Lung microvascular endothelial cell (primary cell): ENCODE measurements around the gene WNT9B. TPM values are rescaled to one million over a fixed set of nuclear protein-coding genes. Genes with fewer than 3 reads are reported as not detected.

Experiments
- DNase-seq, 2 donors: peaks; one replicate each; pipeline versions ENCODE4 v3.0.0 to v3.0.0-alpha.2; 2010; ENCODE audit warnings: low read depth in 2 of 2
- total RNA-seq: library from RNA; depleted of rRNA; stranded (reverse); fragments of >200 nt; gene quantifications from 2 replicates; pipeline ENCODE4 v1.2.1, GENCODE V29; 2014

The WNT9B gene
- total RNA-seq, 1 donor from 2014 or later, result not detected

- no peak for DNase-seq
Observed at GRCh38 chr17:46853896-46854444, 2.6 kb downstream of the WNT9B start.

DNA sequence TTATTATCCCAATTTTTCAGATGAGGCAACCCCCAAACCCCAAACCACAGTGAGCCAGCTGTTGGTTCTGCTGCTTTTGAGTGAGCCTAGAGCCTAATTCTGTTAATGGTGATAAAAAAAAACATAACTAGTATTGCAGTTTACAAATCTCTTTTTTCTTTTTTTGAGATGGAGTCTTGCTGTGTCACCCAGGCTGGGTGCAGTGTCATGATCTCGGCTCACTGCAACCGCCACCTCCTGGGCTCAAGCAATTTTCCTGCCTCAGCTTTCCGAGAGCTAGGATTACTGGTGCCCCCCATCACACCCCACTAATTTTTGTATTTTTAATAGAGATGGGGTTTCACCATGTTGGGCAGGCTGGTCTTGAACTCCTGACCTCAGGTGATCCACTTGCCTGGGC, 3.1 kb downstream of the WNT9B start:
- no peak for DNase-seq

DNA sequence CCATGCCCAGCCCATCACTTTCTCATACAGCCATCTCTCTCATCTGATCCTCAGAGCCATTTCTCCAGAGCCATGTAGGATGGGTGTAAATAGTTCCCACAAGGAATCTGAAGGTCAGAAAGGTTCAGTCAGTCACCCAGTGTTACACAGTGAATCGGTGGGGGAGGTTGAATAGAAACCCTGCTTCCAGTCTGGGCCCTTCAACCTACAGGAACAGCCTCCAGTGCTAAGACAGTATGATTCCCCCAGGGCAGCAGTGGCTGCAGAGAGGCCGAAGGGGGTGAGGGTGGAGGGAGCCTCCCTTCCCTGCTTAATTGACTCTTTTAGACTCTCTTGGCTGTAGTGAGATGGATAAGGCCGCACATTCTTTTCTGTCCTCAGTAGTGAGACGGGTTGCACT, 3.6 kb downstream of the WNT9B start:
- no peak for DNase-seq

GRCh38 chr17:46857600-46857999, 6.2 kb downstream of the WNT9B start:
- DNase-seq, result no peak

GRCh38 chr17:46859996-46860395, 8.6 kb downstream of the WNT9B start:
- no peak for DNase-seq

GRCh38 chr17:46862949-46863348, 11.6 kb downstream of the WNT9B start:
- DNase-seq, result no peak

DNA sequence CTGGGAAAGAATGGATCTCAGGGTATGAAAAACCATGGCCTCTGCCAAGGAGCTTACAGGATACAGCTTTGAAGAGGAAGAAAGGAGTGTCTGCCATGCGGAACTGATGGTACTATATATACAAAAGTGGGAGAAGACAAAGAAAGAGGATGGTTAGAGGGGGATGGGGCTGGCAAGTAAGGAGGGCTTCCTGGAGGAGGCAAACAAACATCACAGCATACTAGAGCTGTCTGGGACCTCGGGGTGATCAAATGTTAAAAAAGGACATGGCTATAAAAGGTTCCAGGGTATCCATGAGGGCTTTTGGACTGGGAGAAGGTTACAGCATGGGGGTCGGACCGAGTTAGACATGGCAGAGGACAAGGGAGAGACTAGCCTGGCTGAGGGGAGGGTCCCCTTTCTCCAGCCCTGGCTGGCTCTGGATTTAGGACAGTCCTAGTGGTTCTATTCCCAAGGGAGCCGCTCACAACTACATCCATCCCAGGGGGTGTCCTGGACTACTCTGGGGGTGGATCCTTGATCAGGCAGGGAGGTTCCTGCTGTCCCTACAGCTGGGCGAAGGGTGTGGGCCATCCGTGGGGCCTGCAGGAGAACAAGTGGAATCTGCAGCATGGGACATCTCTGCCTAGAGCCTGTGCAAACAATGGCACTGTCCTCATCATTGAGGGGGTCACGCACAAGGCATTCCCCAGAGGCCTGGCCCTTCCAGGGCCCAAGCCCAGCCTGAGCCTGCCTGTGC, 12.2 kb downstream of the WNT9B start:
- no peak for DNase-seq

GRCh38 chr17:46865100-46865499, 13.7 kb downstream of the WNT9B start:
- DNase-seq, result no peak

DNA sequence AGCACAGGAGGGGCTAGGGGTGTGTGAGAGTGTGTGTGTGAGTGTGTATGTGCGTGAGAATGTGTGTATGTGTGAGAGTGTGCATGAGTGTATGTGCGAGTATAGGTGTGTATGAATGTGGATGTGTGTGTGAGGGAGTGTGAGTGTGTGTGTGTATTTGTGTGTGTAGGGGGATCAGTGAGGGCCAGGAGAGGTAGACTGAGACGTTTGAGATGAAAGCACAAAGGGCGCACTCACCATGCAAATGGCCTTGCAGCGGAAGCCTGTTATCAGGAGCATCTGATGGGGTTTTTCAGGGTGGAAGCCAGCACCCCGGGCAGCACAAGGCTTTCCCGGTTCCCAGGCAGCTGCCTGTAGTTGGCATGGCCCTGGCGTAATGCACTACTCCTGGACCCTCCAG, 14.9 kb downstream of the WNT9B start:
- DNase-seq, result no peak

- no peak for DNase-seq
Observed at GRCh38 chr17:46866747-46867146, 15.4 kb downstream of the WNT9B start.

DNA sequence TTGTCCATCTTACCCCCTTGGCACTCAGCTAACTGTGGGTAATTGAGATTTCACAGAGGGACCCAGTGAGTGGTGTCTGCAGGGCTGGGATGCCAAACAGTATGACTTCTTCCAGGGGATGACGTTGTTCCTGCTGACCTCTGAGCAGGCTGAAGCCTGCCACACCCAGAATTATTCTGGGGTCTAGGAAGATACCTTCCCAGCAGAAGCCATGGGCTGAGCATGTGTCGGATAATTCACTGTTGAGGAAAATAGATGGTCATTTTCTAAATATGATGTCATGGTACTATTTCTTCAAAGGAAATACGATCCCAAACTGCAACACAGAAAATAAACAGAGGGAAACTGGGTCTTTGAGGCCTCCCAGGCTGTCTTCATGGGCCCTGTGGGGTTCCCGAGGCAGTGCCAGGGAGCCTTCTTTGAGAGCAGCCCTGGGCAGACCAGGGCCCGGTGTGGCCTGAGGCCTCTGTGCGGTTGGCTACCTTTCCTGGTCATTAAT, 17.4 kb downstream of the WNT9B start:
- DNase-seq, result no peak

GRCh38 chr17:46869296-46869695, 17.9 kb downstream of the WNT9B start:
- DNase-seq, result no peak

DNA sequence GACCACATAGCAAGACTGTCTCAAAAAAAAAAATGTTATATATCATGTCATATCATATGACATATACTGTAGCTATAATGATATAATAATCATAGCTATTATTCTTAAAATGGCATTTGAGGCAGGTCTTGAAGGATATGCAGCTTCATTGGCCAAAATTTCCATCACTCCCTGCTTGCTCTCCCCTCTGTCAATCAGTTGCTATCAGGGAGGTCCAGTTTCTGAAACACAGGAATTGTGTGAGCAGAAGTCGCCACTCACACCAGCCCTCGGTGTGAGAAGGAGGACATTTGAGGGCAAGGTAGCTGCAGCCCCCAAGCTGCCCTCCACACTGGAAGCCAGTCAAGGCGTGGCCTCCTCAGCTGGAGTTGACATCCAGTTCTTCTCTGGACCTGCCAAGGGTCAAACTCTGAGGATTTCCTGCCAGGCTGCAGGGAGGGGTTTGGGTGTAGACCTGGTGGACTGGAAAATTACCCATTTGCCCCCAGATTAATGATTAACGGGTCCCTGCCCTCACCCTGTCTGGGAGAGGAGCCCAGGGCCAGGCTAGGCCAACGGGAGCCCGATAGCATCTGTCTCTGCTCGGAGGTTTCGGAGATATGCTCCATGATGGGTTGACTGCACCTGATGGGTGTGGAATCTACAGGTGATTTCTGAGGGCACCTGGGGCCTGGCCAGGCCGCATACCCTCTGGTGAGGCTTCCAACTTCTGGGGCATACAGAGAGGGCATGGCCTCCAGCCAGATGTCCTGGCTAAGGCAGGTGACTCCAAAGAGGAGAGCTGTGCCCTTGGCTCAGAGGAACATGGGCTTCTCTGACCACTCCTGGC, 18.8 kb downstream of the WNT9B start:
- no peak for DNase-seq

DNA sequence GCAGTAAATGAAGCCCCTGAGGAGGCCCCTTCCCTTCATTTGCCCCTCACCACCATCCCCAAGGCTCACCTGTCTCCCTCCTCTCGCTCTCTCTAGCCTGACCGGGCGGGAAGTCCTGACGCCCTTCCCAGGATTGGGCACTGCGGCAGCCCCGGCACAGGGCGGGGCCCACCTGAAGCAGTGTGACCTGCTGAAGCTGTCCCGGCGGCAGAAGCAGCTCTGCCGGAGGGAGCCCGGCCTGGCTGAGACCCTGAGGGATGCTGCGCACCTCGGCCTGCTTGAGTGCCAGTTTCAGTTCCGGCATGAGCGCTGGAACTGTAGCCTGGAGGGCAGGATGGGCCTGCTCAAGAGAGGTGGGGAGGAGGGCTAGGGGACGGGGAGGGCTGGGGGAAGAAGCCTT, 21.0 kb downstream of the WNT9B start:
- no peak for DNase-seq

DNA sequence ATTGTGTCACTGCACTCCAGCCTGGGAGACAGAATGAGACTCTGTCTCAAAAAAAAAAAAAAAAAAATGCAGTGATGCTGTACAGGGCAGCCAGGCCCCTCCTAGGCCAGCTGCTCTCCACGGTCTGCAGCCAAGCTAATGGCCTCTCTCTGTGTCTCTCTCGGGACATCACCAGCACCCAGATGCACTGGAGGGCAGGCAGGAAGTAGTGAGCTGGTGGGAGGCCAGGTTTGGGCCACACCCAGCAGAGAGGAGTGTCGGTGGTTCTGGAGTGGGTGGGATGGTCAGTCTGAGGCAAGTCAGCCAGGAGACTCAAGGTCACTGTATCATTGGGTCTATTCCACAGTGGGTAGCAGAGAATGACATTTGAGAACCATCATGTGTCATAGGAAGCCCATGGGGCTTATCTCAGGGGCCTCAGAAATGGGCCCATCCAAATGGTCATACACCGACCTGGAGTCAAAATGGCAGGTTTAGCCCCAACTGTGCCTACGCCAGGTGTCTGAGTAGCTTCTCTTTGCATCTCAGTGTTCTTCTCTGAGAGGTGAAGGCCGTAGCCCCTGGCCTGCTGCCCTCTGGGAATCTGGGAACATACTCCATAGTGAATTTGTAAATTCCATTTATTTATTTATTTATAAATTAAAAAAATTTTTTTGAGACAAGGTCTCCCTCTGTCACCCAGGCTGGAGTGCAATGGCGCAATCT, 22.7 kb downstream of the WNT9B start:
- no peak for DNase-seq

- no peak for DNase-seq
Observed at GRCh38 chr17:46874906-46875305, 23.5 kb downstream of the WNT9B start.

DNA sequence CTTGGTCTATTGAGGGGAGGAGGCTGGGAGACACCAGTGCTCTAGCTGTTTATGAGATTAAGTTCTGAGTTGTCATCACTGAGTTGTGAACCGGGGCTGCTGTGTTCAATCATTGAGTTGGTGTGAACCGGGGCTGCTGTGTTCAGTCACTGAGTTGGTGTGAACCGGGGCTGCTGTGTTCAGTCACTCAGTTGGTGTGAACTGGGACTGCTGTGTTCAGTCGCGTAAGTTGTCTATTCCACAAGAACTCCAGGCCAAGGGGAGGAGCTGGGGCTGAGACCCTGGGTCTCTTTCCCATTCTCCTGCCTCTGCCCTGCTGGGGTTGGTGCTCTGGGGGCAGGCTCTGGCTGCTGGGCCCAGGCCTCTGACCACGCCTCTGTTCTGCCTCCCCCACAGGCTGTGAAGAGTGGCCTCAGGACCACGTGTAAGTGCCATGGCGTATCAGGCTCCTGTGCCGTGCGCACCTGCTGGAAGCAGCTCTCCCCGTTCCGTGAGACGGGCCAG, 24.5 kb downstream of the WNT9B start:
- no peak for DNase-seq

GRCh38 chr17:46876353-46876887, 25.0 kb downstream of the WNT9B start:
- peak in 1 of 2 donors; percentile 7 for DNase-seq

- no peak for DNase-seq
Observed at GRCh38 chr17:46876926-46877325, 25.5 kb downstream of the WNT9B start.

DNA sequence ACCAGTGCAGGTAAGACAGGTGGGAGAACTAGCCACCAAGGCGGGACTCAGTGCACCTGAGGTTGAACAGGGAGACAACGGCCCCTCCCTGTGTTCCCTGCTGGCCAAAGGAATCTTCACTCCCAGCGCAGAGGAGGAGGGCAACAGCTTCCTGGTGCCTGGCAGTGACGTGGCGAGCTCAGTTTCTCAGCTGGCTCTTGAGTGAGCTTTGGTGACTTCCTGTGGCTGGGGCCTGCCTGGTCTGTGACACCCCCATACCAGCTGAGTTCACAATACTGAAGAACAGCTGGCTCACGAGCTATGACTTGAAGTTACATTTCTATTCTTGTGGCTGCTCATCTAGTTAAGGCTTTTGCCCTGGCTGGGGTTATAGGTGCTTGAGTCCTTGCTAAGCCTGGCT, 26.1 kb downstream of the WNT9B start:
- no peak for DNase-seq

DNA sequence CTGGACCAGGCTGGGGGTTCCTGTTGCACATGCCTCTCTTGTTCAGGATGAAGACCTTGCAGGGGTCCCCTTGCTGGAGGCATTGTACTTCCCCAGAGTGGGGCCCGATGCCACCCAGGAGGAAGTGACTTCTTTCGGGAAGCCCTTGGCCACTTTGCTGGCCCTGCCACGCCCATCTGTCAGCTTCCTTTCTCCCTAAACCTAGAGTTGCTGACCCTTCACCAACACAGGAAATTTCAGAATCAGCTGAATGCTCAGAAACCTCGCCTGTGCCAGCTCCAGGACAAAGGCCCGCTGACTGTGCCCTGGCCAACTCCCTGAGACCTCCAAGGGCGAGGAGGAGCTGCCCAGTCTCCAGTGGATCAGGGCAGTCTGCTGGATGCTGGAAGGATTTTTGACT, 26.7 kb downstream of the WNT9B start:
- no peak for DNase-seq
